HEK293 (cell line): ENCODE results near the gene TFR2.

Source experiments
- GLIS2 ChIP-seq: fragments of 450-650 bp; formaldehyde crosslinking; IDR thresholded peaks from 2 replicates; pipeline ENCODE4 v1.5.1; 2016; ENCODE audit warnings: missing biosample characterization, missing genetic modification characterization
- KLF1 ChIP-seq: fragments of 450-650 bp; formaldehyde crosslinking; IDR thresholded peaks from 2 replicates; pipeline ENCODE4 v1.5.1; 2016; ENCODE audit warnings: missing biosample characterization, missing genetic modification characterization
- MYNN ChIP-seq: fragments of 450-650 bp; formaldehyde crosslinking; IDR thresholded peaks from 2 replicates; pipeline ENCODE4 v1.5.1; 2016; ENCODE audit warnings: missing biosample characterization, missing genetic modification characterization, borderline replicate concordance
- SETDB1 ChIP-seq: IDR thresholded peaks from one replicate; pipeline ENCODE4 v1.6.1; 2017; ENCODE audit warnings: mild to moderate bottlenecking, low read length, moderate library complexity, mixed read lengths; ENCODE audit not compliant: insufficient read length
- ZBTB17 ChIP-seq: fragments of 450-650 bp; formaldehyde crosslinking; IDR thresholded peaks from 2 replicates; pipeline ENCODE4 v1.5.1; 2016; ENCODE audit warnings: missing biosample characterization, missing genetic modification characterization
- ZBTB20 ChIP-seq: fragments of 450-650 bp; formaldehyde crosslinking; IDR thresholded peaks from 2 replicates; pipeline ENCODE4 v1.5.1; 2016; ENCODE audit warnings: missing biosample characterization, missing genetic modification characterization
- ZFP69B ChIP-seq: fragments of 450-650 bp; formaldehyde crosslinking; IDR thresholded peaks from 2 replicates; pipeline ENCODE4 v1.5.1; 2016; ENCODE audit warnings: missing biosample characterization, missing genetic modification characterization
- ZNF114 ChIP-seq: fragments of 450-650 bp; formaldehyde crosslinking; IDR thresholded peaks from 2 replicates; pipeline ENCODE4 v1.5.0; 2017; ENCODE audit warnings: missing biosample characterization, missing genetic modification characterization
- ZNF132 ChIP-seq: fragments of 450-650 bp; formaldehyde crosslinking; IDR thresholded peaks from 2 replicates; pipeline ENCODE4 v1.5.1; 2017; ENCODE audit warnings: missing biosample characterization, missing genetic modification characterization, borderline replicate concordance
- ZNF169 ChIP-seq: fragments of 450-650 bp; formaldehyde crosslinking; IDR thresholded peaks from 2 replicates; pipeline ENCODE4 v1.5.1; 2016; ENCODE audit warnings: missing biosample characterization, missing genetic modification characterization
- ZNF184 ChIP-seq: fragments of 450-650 bp; IDR thresholded peaks from 2 replicates; pipeline ENCODE4 v1.5.1; 2018; ENCODE audit warnings: missing biosample characterization, mild to moderate bottlenecking, missing genetic modification characterization
- ZNF24 ChIP-seq: fragments of 450-650 bp; formaldehyde crosslinking; IDR thresholded peaks from 2 replicates; pipeline ENCODE4 v1.5.1; 2016; ENCODE audit warnings: missing biosample characterization, missing genetic modification characterization
- ZNF324 ChIP-seq: fragments of 450-650 bp; formaldehyde crosslinking; IDR thresholded peaks from 2 replicates; pipeline ENCODE4 v1.5.1; 2016; ENCODE audit warnings: missing biosample characterization, missing genetic modification characterization
- ZNF394 ChIP-seq: fragments of 450-650 bp; formaldehyde crosslinking; IDR thresholded peaks from 2 replicates; pipeline ENCODE4 v1.5.1; 2016; ENCODE audit warnings: missing biosample characterization, missing genetic modification characterization, mild to moderate bottlenecking, moderate library complexity, borderline replicate concordance
- ZNF423 ChIP-seq: fragments of 450-650 bp; formaldehyde crosslinking; IDR thresholded peaks from 2 replicates; pipeline ENCODE4 v1.5.1; 2016; ENCODE audit warnings: missing biosample characterization, missing genetic modification characterization
- ZNF510 ChIP-seq: fragments of 450-650 bp; formaldehyde crosslinking; IDR thresholded peaks from 2 replicates; pipeline ENCODE4 v1.5.1; 2018; ENCODE audit warnings: mild to moderate bottlenecking, missing genetic modification characterization, missing biosample characterization; ENCODE audit not compliant: insufficient replicate concordance
- ZNF629 ChIP-seq: fragments of 450-650 bp; formaldehyde crosslinking; IDR thresholded peaks from 2 replicates; pipeline ENCODE4 v1.5.1; 2017; ENCODE audit warnings: missing biosample characterization, missing genetic modification characterization
- ZNF747 ChIP-seq: fragments of 450-650 bp; formaldehyde crosslinking; IDR thresholded peaks from 2 replicates; pipeline ENCODE4 v1.5.1; 2016; ENCODE audit warnings: missing biosample characterization, missing genetic modification characterization
- TF ChIP-seq, protein P1 (sequence below): fragments of 450-650 bp; formaldehyde crosslinking; IDR thresholded peaks from 2 replicates; pipeline ENCODE4 v1.5.1; 2016; ENCODE audit warnings: missing biosample characterization, missing genetic modification characterization
- TF ChIP-seq, protein P2 (sequence below): IDR thresholded peaks from 2 replicates; pipeline ENCODE4 v1.6.1; 2011; ENCODE audit warnings: mild to moderate bottlenecking, low read depth, low read length, borderline replicate concordance
- TF ChIP-seq, protein P3 (sequence below): fragments of 450-650 bp; formaldehyde crosslinking; IDR thresholded peaks from 2 replicates; pipeline ENCODE4 v1.5.1; 2016; ENCODE audit warnings: missing biosample characterization, missing genetic modification characterization
- TF ChIP-seq, protein P4 (sequence below): fragments of 450-650 bp; formaldehyde crosslinking; IDR thresholded peaks from 2 replicates; pipeline ENCODE4 v1.5.1; 2016; ENCODE audit warnings: missing biosample characterization, missing genetic modification characterization
- TF ChIP-seq, protein P5 (sequence below): fragments of 450-650 bp; formaldehyde crosslinking; IDR thresholded peaks from 2 replicates; pipeline ENCODE4 v1.5.1; 2017; ENCODE audit warnings: missing biosample characterization, missing genetic modification characterization
- TF ChIP-seq, protein P6 (sequence below): fragments of 450-650 bp; formaldehyde crosslinking; IDR thresholded peaks from 2 replicates; pipeline ENCODE4 v1.5.1; 2016; ENCODE audit warnings: missing biosample characterization, missing genetic modification characterization

Gene TFR2

DNA sequence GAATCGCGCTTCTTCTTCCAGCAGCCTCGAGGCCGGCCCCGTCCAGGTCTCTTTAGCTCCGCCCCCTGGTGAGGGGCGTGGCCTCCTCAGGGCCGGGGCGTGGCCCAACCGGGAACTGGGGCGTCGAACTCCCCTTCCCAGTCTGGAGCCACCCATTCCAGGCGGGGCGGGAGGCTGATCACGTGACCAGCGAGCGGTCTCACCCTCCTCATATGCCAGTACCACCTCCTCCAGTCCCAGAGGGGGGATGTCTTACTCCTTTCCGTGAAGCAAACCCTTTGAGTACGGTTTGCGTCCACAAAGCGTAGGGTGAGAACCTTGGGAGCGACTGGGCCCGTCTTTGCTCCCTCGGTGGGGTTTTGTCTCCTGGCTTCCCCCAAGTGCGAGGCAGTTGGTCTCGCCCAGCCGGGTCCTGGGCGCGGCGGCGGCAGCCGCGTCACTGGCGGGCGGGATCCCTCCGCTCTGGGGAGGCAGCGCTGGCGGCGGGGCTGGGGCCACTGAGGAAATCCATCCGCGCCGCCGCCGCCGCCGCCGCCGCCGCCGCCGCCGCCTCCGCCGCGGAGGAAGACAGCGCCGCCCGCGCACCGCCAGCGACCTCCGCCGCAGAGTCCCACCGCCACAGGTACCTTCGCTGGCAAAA, 32.1 kb upstream of the TFR2 start, which contains the start of gene GNB2 (continued):
- TF ChIP-seq ZNF510 (tag by site-specific recombination) (no peak), ZBTB20 (tag by site-specific recombination) (peak; percentile 60; the same call in 1 of the 2 replicates), ZNF132 (no peak), ZNF629 (tag by site-specific recombination) (peak; percentile 91), ZNF747 (tag by site-specific recombination) (no peak), ZBTB17 (peak; percentile 93), ZNF324 (tag by site-specific recombination) (peak; percentile 99), ZNF394 (peak; percentile 88), ZNF184 (tag by site-specific recombination) (peak; percentile 77; the same call in 1 of the 2 replicates), GLIS2 (tag by site-specific recombination) (peak; percentile 69; the same call in 1 of the 2 replicates), SETDB1 (no peak), ZNF423 (tag by site-specific recombination) (0 out of 2 replicates have a peak, but pooled peaks have one; percentile 35), ZNF169 (tag by site-specific recombination) (peak; percentile 69; the same call in 1 of the 2 replicates), KLF1 (tag by site-specific recombination) (peak; percentile 92), MYNN (tag by site-specific recombination) (no peak), ZFP69B (tag by site-specific recombination) (peak; percentile 94), ZNF114 (tag by site-specific recombination) (no peak), ZNF24 (tag by site-specific recombination) (peak; percentile 96)
- TF ChIP-seq, protein P1, sequence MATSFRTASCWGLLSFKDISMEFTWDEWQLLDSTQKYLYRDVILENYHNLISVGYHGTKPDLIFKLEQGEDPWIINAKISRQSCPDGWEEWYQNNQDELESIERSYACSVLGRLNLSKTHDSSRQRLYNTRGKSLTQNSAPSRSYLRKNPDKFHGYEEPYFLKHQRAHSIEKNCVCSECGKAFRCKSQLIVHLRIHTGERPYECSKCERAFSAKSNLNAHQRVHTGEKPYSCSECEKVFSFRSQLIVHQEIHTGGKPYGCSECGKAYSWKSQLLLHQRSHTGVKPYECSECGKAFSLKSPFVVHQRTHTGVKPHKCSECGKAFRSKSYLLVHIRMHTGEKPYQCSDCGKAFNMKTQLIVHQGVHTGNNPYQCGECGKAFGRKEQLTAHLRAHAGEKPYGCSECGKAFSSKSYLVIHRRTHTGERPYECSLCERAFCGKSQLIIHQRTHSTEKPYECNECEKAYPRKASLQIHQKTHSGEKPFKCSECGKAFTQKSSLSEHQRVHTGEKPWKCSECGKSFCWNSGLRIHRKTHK (tag by site-specific recombination), result no peak
- TF ChIP-seq, protein P2, sequence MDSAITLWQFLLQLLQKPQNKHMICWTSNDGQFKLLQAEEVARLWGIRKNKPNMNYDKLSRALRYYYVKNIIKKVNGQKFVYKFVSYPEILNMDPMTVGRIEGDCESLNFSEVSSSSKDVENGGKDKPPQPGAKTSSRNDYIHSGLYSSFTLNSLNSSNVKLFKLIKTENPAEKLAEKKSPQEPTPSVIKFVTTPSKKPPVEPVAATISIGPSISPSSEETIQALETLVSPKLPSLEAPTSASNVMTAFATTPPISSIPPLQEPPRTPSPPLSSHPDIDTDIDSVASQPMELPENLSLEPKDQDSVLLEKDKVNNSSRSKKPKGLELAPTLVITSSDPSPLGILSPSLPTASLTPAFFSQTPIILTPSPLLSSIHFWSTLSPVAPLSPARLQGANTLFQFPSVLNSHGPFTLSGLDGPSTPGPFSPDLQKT, result no peak
- TF ChIP-seq, protein P3, sequence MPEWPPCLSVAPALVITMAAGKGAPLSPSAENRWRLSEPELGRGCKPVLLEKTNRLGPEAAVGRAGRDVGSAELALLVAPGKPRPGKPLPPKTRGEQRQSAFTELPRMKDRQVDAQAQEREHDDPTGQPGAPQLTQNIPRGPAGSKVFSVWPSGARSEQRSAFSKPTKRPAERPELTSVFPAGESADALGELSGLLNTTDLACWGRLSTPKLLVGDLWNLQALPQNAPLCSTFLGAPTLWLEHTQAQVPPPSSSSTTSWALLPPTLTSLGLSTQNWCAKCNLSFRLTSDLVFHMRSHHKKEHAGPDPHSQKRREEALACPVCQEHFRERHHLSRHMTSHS, result no peak
- TF ChIP-seq, protein P4, sequence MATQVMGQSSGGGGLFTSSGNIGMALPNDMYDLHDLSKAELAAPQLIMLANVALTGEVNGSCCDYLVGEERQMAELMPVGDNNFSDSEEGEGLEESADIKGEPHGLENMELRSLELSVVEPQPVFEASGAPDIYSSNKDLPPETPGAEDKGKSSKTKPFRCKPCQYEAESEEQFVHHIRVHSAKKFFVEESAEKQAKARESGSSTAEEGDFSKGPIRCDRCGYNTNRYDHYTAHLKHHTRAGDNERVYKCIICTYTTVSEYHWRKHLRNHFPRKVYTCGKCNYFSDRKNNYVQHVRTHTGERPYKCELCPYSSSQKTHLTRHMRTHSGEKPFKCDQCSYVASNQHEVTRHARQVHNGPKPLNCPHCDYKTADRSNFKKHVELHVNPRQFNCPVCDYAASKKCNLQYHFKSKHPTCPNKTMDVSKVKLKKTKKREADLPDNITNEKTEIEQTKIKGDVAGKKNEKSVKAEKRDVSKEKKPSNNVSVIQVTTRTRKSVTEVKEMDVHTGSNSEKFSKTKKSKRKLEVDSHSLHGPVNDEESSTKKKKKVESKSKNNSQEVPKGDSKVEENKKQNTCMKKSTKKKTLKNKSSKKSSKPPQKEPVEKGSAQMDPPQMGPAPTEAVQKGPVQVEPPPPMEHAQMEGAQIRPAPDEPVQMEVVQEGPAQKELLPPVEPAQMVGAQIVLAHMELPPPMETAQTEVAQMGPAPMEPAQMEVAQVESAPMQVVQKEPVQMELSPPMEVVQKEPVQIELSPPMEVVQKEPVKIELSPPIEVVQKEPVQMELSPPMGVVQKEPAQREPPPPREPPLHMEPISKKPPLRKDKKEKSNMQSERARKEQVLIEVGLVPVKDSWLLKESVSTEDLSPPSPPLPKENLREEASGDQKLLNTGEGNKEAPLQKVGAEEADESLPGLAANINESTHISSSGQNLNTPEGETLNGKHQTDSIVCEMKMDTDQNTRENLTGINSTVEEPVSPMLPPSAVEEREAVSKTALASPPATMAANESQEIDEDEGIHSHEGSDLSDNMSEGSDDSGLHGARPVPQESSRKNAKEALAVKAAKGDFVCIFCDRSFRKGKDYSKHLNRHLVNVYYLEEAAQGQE, result peak; percentile 56
- TF ChIP-seq, protein P5, sequence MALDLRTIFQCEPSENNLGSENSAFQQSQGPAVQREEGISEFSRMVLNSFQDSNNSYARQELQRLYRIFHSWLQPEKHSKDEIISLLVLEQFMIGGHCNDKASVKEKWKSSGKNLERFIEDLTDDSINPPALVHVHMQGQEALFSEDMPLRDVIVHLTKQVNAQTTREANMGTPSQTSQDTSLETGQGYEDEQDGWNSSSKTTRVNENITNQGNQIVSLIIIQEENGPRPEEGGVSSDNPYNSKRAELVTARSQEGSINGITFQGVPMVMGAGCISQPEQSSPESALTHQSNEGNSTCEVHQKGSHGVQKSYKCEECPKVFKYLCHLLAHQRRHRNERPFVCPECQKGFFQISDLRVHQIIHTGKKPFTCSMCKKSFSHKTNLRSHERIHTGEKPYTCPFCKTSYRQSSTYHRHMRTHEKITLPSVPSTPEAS (tag by site-specific recombination), result peak; percentile 42; the same call in 1 of the 2 replicates
- TF ChIP-seq, protein P6, sequence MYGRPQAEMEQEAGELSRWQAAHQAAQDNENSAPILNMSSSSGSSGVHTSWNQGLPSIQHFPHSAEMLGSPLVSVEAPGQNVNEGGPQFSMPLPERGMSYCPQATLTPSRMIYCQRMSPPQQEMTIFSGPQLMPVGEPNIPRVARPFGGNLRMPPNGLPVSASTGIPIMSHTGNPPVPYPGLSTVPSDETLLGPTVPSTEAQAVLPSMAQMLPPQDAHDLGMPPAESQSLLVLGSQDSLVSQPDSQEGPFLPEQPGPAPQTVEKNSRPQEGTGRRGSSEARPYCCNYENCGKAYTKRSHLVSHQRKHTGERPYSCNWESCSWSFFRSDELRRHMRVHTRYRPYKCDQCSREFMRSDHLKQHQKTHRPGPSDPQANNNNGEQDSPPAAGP (tag by site-specific recombination), result peak; percentile 99
